ENCODE results near the gene LRRC63. TPM values are rescaled to one million over a fixed set of nuclear protein-coding genes. Genes with fewer than 3 reads are reported as not detected.

Gene LRRC63
- polyA plus RNA-seq, 1 of the 3 experiments (the other 2 are of a cell fraction) = 0.03 TPM

- H2AFZ ChIP-seq (ENCODE audit: low read depth) = no peak overlapping the region
- H3F3A ChIP-seq (replicated peaks; ENCODE audit: insufficient read depth) = no peaks in the 10 kb centered on the region
- no peak overlapping the region for H3K27ac ChIP-seq (ENCODE audit: low read depth in 2 of 2, low read length in 1 of 2)
- H3K9me3 ChIP-seq = no peaks in the 10 kb centered on the region
- no peaks in the 10 kb centered on the region for H3K79me2 ChIP-seq (ENCODE audit: insufficient read depth)
- DNase-seq = no peak
- WGBS (ENCODE audit: low lambda C conversion rate) = 75% methylated on average over 3 of the region's 3 CpGs
- no peak for TF ChIP-seq USF2 (IDR thresholded peaks at IDR 0.05; ENCODE audit: borderline replicate concordance, low read depth, low read length)
- TF ChIP-seq RAD21 (IDR thresholded peaks at IDR 0.05; ENCODE audit: low read length) = no peak
- TF ChIP-seq MAX (IDR thresholded peaks at IDR 0.05; ENCODE audit: low read depth) = no peak
- no peak for TF ChIP-seq EP300 (IDR thresholded peaks at IDR 0.05; ENCODE audit: borderline replicate concordance in 1 of 2, low read depth in 1 of 2, low read length in 1 of 2)
- TF ChIP-seq CTCF (IDR thresholded peaks at IDR 0.05) = no peak
- TF ChIP-seq EZH2phosphoT487 (IDR thresholded peaks at IDR 0.05; ENCODE audit: borderline replicate concordance, low read depth) = no peak
- no peak for TF ChIP-seq GABPA (IDR thresholded peaks at IDR 0.05; ENCODE audit: low read depth)
- H3K4me2 ChIP-seq = no peak overlapping the region
- peaks cover 0 to 5% of the 10 kb centered on the region in 2 experiments; a peak in 2 of 4 replicates for H3K4me1 ChIP-seq (ENCODE audit: control insufficient read depth in 1 of 2, insufficient read depth in 2 of 2, low read depth in 1 of 2, low read length in 1 of 2)
- no peaks in the 10 kb centered on the region for H3K9me2 ChIP-seq
- H3K36me3 ChIP-seq (replicated peaks in 1 of 2; ENCODE audit: control insufficient read depth in 1 of 2, insufficient read depth in 2 of 2, low read length in 1 of 2) = no peaks in the 10 kb centered on the region
- H3K27me3 ChIP-seq (ENCODE audit: insufficient read depth) = no peaks in the 10 kb centered on the region
- no peaks in the 10 kb centered on the region for H4K20me1 ChIP-seq (ENCODE audit: insufficient read depth)
- ChIA-PET CTCF (interaction anchor here (0.8 to 4.8 kb wide), 3 partner anchors 11 to 119 kb away, joined by 3 to 29 read pairs (median 4); no protein-coding TSS in a partner anchor), POLR2A (no interaction called here)
- no peak overlapping the region for H3K4me3 ChIP-seq (ENCODE audit: low read depth in 2 of 2, low read length in 1 of 2)
- H3K9ac ChIP-seq = no peak overlapping the region
Measured at GRCh38 chr13:46170687-46171086, 41.0 kb upstream of the LRRC63 start.

GRCh38 chr13:46171217-46171616, 40.5 kb upstream of the LRRC63 start:
- Histone ChIP-seq H2AFZ (ENCODE audit: low read depth) (no peak overlapping the region), H3K4me3 (ENCODE audit: low read depth in 2 of 2, low read length in 1 of 2) (no peak overlapping the region), H3K4me2 (no peak overlapping the region), H3K9me2 (no peaks in the 10 kb centered on the region), H4K20me1 (ENCODE audit: insufficient read depth) (no peaks in the 10 kb centered on the region), H3K36me3 (replicated peaks in 1 of 2; ENCODE audit: control insufficient read depth in 1 of 2, insufficient read depth in 2 of 2, low read length in 1 of 2) (no peaks in the 10 kb centered on the region), H3K9ac (no peak overlapping the region), H3K27me3 (ENCODE audit: insufficient read depth) (no peaks in the 10 kb centered on the region), H3F3A (replicated peaks; ENCODE audit: insufficient read depth) (no peaks in the 10 kb centered on the region), H3K9me3 (no peaks in the 10 kb centered on the region), H3K27ac (ENCODE audit: low read depth in 2 of 2, low read length in 1 of 2) (no peak overlapping the region), H3K79me2 (ENCODE audit: insufficient read depth) (no peaks in the 10 kb centered on the region), H3K4me1 (ENCODE audit: control insufficient read depth in 1 of 2, insufficient read depth in 2 of 2, low read depth in 1 of 2, low read length in 1 of 2) (peaks cover 0 to 5% of the 10 kb centered on the region in 2 experiments; a peak in 2 of 4 replicates)
- POLR2A ChIA-PET = no interaction called here
- CTCF ChIA-PET = interaction anchor here (1.2 to 4.8 kb wide), 2 partner anchors 12 to 118 kb away, joined by 3 to 29 read pairs; no protein-coding TSS in a partner anchor
- 44% methylated on average over 4 of the region's 4 CpGs for WGBS (ENCODE audit: low lambda C conversion rate)
- no peak for DNase-seq
- no peak for TF ChIP-seq TAF1 (IDR thresholded peaks at IDR 0.05; ENCODE audit: borderline replicate concordance, low read depth, low read length)
